HG03520 (cell line): Measurements from ENCODE around the gene TANC1.

Experiments
- ATAC-seq: cut with Tn5 transposase; IDR thresholded peaks from one replicate; pipeline ENCODE4 v1.9.1; 2021; ENCODE audit warnings: mild to moderate bottlenecking, moderate library complexity; ENCODE audit not compliant: unreplicated experiment

TANC1 gene

DNA sequence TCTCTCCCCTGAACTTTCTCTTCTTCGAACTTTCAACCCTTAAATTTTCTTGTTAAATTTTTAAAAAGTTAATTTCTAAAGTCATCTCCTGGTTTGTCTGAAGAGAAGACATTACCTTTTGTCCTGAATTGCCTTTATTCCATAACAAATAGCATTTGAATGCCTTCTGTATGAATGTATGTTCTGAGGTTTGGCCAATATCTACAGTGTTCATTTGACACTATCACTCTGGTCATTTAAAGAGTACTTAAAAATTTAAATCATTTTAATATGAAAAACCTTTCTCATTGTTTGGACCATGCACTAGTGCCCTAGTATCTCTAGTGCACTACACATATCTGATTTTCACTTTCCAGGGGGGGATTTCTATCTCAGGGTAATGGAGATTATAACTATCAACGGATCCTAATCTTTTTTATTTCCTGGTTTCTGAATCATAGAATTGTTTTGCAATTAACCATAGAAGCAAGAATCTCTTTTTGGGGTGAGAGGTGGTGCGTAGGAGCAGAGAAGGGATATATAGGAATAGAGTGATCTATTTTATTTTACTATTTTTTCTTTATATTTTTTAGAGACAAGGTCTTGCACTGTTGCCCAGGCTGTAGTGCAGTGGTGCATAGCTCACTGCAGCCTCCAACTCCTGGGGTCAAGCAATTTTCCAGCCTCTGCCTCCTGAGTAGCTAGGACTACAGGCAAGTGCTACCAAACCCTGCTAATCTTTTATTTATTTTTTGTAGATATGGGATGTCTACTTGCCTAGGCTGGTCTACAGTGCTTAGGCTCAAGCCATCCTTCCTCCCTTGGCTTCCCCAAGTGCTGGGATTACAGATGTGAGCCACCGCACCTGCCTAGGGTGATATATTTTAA is 25.5 kb downstream of the TANC1 start:
- ATAC-seq, result no peak

GRCh38 chr2:158994920-158995676 is 26.7 kb downstream of the TANC1 start:
- no peak for ATAC-seq

DNA sequence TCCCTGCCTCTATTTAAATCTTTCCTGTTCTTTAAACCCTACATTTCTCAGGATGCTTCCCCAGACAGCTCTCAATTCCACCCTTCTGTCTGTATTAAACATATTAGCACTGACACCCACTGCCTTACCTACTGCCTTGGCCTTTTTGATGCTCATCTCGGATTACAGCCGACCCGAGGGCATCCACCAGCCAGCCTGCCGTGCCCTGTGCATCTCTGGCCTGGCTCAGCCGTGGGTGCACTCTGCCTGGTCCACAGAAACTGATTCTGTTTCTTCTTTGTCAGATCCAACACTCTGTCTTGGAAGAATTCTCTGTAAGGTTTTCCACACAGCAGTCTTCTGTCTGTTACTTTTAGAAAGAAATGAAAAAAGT is 27.2 kb downstream of the TANC1 start:
- no peak for ATAC-seq

DNA sequence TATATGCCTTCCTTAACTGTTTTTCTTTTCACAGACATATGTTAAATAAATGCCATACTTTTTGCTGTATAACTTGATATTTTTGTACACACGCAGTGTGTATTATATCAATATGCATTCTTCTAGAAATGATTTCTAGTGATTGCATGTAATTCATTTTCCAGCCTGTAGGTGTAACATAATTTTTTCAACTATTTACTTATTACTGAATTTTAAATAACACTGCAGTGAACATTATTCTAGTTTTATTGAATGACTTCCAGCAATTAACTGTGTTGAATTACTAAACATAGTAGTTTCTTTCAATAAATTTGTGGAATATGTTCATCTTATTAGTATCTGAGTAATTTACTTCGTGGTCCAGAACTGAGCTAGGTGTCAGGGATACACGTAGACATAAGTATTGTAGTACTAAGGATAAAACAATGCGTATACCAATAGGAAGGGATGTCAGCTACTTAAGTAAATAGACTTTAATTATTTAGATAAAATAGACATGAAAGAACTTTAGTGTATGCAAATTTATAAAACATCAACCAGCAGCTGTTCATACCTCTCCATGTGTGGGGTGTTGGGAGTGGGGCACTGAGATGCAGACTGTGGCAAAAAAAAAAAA is 28.0 kb downstream of the TANC1 start:
- no peak for ATAC-seq

DNA sequence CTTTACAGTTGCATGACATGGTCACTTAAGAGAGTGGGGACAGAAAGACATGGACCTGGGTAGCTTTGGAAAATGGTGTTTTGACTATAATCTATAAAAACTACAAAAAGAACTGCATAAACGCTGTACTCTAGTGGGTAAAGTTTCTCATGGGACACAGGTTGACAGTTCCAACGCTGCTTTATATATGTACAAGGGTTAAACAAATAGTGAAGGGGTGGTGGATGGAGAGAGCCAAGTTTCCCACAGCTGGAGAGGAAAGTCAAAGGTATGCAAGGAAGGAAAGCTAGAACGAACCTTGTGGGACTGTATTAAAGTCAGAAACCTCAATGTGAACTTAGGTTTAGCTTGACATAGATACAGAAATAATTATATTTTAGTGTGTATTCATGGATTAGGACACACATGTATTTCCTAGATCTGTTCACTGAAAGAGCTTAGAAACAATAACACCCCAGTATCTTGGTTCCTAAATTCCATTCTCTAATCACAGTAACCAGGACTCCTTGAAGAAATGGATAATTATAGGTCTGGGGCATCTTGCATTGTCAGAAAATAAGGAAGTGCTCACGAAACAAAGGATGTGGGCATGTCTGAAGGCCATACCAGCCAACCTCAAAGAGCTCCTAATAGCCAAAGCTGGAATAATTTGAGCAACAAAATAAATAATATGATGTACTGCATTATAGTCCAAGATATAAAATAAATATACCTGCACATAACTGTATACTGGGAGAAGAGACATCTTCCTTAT is 28.8 kb downstream of the TANC1 start:
- ATAC-seq, result no peak

DNA sequence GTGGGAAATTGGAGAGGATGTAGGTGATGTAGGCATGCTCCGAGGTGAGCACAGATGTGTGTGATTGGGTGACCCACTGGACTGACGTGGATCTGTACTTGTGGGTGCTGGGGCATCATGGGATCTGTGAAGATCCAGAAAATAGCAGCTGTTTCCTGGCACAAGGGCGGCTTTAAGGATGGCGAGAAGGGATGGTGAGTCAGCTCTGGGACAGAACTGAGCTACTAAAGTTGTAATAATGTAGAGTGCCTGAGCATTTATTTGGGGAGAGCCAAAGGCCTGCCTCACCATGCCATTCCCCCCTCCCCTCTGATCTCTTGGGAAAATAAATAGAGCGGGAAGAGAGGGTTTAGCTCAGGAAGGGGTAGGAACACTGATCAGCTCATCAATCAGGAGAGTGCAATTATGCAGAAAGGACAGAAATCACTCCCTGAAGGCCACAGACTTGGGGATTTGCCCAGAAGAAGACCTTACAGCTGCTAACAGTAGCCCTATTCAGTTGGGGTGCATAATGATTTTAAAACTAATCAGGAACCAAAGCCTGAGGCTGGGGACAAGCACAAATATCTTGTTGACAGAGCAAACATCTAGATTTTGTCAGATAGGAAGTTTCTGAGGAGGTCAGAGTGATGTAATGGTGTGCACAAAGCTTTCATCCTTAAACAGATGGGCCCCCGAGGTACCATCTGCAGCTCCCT is 30.3 kb downstream of the TANC1 start:
- no peak for ATAC-seq

DNA sequence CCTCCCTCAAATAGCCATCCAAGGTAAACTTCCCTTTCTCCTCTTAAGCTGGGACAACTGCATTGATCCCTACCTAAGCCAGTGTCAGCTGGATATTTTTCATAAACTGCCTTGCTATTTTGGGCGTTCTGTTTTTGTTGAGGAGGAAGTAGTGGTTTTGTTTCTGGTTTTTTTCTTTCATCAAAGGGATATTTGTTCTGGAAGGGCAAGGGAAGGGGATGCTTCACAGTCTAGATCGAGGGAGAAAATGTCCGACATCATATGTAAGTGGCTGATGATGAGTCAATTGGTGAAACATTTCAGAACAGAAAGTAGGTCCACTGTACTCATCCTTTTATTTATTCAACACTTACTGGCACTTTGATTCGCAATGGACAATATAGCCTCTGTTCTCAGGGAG is 31.0 kb downstream of the TANC1 start:
- ATAC-seq, result no peak

GRCh38 chr2:159000072-159000471 is 31.6 kb downstream of the TANC1 start:
- no peak for ATAC-seq

DNA sequence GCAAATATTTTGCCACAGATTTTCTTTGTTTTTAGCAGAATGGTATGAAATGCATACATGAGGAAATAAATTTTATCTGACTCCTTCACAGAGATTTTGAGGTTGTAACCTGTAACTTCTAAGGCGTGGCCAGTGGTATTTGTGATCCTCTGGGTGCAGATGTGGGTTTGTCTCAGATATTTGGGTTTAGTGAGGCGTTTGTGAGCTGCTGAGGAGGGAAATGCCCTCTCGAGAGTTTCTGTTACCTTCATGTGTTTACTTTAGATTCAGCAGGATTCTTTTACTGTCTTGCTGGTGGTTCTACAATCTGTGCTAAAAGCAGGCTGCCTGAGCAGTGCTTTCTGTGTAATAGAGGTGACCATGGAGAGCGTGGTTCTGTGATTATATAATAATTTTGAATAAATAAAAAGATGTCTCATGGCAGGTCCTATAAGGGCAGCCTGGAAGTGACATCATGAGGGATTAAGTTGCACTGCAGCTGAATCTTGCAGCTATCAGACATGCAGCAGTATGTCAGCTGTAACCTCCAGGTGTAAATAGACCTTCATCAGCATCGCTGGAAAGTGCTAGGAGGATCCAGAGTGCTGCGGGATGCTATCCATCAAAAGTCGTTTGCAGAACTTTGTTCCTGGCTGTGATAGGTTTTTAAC is 34.1 kb downstream of the TANC1 start:
- ATAC-seq, result no peak

- ATAC-seq, result no peak
Observed at GRCh38 chr2:159003555-159003954, 35.1 kb downstream of the TANC1 start.

GRCh38 chr2:159004849-159005248 is 36.4 kb downstream of the TANC1 start:
- ATAC-seq, result no peak

DNA sequence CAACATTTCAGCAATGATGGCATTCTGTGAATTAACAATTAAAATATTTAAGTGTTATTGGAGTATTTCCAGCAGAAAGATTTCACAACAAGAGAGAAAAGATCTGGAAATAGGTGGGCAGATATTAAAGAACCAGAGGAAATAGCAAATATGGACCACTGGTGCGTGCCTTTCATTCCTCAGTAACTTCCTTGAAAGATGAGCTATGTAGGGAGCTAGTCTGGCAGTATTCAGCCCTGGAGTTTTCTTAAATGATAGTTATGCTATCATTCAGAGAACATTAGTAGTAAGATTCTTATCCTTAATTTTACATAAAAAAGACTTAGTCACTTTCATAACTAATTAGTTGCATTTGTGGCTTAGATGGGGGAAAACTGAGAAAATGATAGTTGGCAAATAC is 41.5 kb downstream of the TANC1 start:
- no peak for ATAC-seq

- ATAC-seq, result no peak
Observed at GRCh38 chr2:159010340-159010739, 41.9 kb downstream of the TANC1 start.

- no peak for ATAC-seq
Observed at GRCh38 chr2:159010963-159011362, 42.5 kb downstream of the TANC1 start.

- ATAC-seq, result no peak
Observed at GRCh38 chr2:159012142-159012541, 43.7 kb downstream of the TANC1 start.

DNA sequence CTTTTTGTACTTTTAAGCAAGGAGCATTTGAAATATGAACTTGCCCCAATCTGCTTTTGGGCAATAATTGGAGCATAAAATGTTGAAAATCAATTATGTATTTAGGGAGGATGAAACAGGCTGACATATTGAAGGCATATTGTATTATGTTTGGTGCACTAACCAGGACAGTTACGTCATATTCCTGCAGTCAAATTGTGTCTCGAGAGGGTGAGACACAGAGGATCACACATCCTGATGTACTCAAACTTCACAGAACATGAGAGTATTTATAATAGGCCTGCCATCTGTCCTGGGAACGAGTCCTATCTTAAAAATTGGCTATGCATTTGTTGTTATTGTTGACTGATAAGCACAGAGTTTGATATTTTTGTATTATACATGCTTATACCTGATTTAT is 44.7 kb downstream of the TANC1 start:
- no peak for ATAC-seq

- ATAC-seq, result no peak
Observed at GRCh38 chr2:159015174-159015573, 46.7 kb downstream of the TANC1 start.

GRCh38 chr2:159015823-159016222 is 47.4 kb downstream of the TANC1 start:
- no peak for ATAC-seq

- no peak for ATAC-seq
Observed at GRCh38 chr2:159017837-159018236, 49.4 kb downstream of the TANC1 start.

DNA sequence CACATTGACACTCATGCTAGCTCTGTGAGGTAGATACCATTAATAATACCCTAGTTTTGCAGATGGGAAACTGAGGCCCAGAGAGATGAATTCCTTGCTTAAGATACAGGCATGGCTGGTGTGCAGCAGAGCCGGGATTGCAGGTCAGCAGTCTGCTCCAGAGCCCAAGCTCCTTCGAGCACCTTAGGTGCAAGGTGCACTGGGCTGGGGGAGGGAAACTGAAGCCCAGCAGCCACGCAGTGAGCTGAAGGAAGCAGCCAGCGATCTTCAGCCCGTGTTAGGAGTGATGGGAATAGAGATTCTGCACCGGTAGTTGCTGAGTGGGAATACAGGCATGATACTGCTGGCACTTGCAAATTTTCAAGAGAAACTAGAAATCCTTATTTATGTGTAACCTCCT is 50.6 kb downstream of the TANC1 start:
- ATAC-seq, result no peak
